GM12864 (cell line): ENCODE measurements around the gene IKZF3.

Source experiments
- DNase-seq: peaks from one replicate; pipeline ENCODE4 v3.0.0-alpha.2; 2011; ENCODE audit warnings: low read depth
- H3K4me3 ChIP-seq: 2 replicates; pipeline ENCODE4 v1.5.1; 2011; ENCODE audit warnings: mild to moderate bottlenecking, low read depth, low read length, control low read depth
- CTCF ChIP-seq: IDR thresholded peaks from 2 replicates; pipeline ENCODE4 v1.5.1; 2011; ENCODE audit warnings: low read depth, mild to moderate bottlenecking, moderate library complexity, low read length, control low read depth, inconsistent platforms; ENCODE audit errors: missing control alignments

Gene IKZF3

GRCh38 chr17:39761861-39762496, 102.1 kb downstream of the IKZF3 start:
- H3K4me3 ChIP-seq: no peak overlapping the region
- no peak for TF ChIP-seq CTCF
- DNase-seq: no peak

- no peak for TF ChIP-seq CTCF
- no peak for DNase-seq
- no peak overlapping the region for H3K4me3 ChIP-seq
Measured at GRCh38 chr17:39759204-39759603, 104.9 kb downstream of the IKZF3 start.

- DNase-seq: peak; percentile 80
- H3K4me3 ChIP-seq: no peak overlapping the region
- no peak for TF ChIP-seq CTCF
Measured at GRCh38 chr17:39757931-39758873, 105.9 kb downstream of the IKZF3 start.

- DNase-seq: no peak
- TF ChIP-seq CTCF: no peak
- H3K4me3 ChIP-seq: no peak overlapping the region
Measured at GRCh38 chr17:39757176-39757662, 106.9 kb downstream of the IKZF3 start.

- H3K4me3 ChIP-seq: peak overlapping the region; percentile 6; the same call in 1 of the 2 replicates
- no peak for DNase-seq
- TF ChIP-seq CTCF: no peak
Measured at GRCh38 chr17:39756380-39757079, 107.6 kb downstream of the IKZF3 start.

GRCh38 chr17:39755554-39756379, 108.3 kb downstream of the IKZF3 start:
- peak overlapping the region; percentile 58 for H3K4me3 ChIP-seq
- peak; percentile 81 for DNase-seq
- no peak for TF ChIP-seq CTCF
